Smooth muscle cell (in vitro differentiated cells): ENCODE measurements around the gene ACACA. TPM values are rescaled to one million over a fixed set of nuclear protein-coding genes. Genes with fewer than 3 reads are reported as not detected.
"Not testable (repeated sequence)": the region's sequence is repeated elsewhere in the genome, so short reads cannot be mapped to it uniquely, and the experiment has no call there.

ENCODE experiments used
- DNase-seq: peaks from one replicate; lab custom pipeline; 2025; ENCODE audit not compliant: unreplicated experiment; lab: John Stamatoyannopoulos, UW
- H2AFZ ChIP-seq: fragments of 200-600 bp; sonication (generic); 2 replicates; pipeline ENCODE4 v1.6.0; 2016; ENCODE audit warnings: antibody characterized with exemption, low read depth, mild to moderate bottlenecking
- H3F3A ChIP-seq: fragments of 200-600 bp; sonication (generic); 2 replicates; pipeline ENCODE4 v1.6.0; 2017; ENCODE audit warnings: antibody characterized with exemption, low read depth
- H3K27ac ChIP-seq: fragments of 200-600 bp; sonication (generic); 2 replicates; pipeline ENCODE4 v1.5.1; 2016; ENCODE audit warnings: low read depth, mild to moderate bottlenecking
- H3K27me3 ChIP-seq: fragments of 200-600 bp; sonication (generic); 2 replicates; pipeline ENCODE4 v1.6.1; 2016; ENCODE audit warnings: low read depth, mild to moderate bottlenecking
- H3K36me3 ChIP-seq: fragments of 200-600 bp; sonication (generic); 2 replicates; pipeline ENCODE4 v1.5.1; 2016; ENCODE audit warnings: low read depth
- H3K4me1 ChIP-seq: fragments of 200-600 bp; sonication (generic); 2 replicates; pipeline ENCODE4 v1.5.1; 2016; ENCODE audit warnings: low read depth
- H3K4me2 ChIP-seq: fragments of 200-600 bp; sonication (generic); 2 replicates; pipeline ENCODE4 v1.6.0; 2016; ENCODE audit warnings: mild to moderate bottlenecking
- H3K4me3 ChIP-seq: fragments of 200-600 bp; sonication (generic); 2 replicates; pipeline ENCODE4 v1.5.1; 2016; ENCODE audit warnings: mild to moderate bottlenecking
- H3K79me2 ChIP-seq: fragments of 200-600 bp; sonication (generic); 2 replicates; pipeline ENCODE4 v1.6.0; 2016; ENCODE audit warnings: low read depth, mild to moderate bottlenecking
- H3K9ac ChIP-seq: fragments of 200-600 bp; sonication (generic); 2 replicates; pipeline ENCODE4 v1.6.0; 2016; ENCODE audit warnings: low read depth
- H3K9me3 ChIP-seq: fragments of 200-600 bp; sonication (generic); replicated peaks from 2 replicates; pipeline ENCODE4 v1.5.1; 2016; ENCODE audit warnings: low read depth
- H4K20me1 ChIP-seq: fragments of 200-600 bp; sonication (generic); 2 replicates; pipeline ENCODE4 v1.6.0; 2016; ENCODE audit warnings: low read depth
- CTCF ChIP-seq: fragments of 200-600 bp; sonication (generic); IDR thresholded peaks from 2 replicates; pipeline ENCODE4 v1.5.1; 2017; ENCODE audit warnings: borderline replicate concordance, mild to moderate bottlenecking, antibody characterized with exemption; ENCODE audit not compliant: insufficient read depth, poor library complexity, severe bottlenecking
- WGBS: methylation state at CpG from one replicate; pipeline ENCODE4 v1.1.7; 2016; ENCODE audit warnings: low lambda C conversion rate; 5-methylcytosine and 5-hydroxymethylcytosine counted together
- polyA plus RNA-seq: library from polyadenylated mRNA; unstranded; fragments of >200 nt; fragmentation: Nextera tagmentation; extraction: Ambion mirVana; gene quantifications from 2 replicates; pipeline ENCODE4 v1.2.1, GENCODE V29; 2016
- total RNA-seq: library from RNA; depleted of rRNA; stranded (reverse); fragments of >200 nt; gene quantifications from 2 replicates; pipeline ENCODE4 v1.2.3, GENCODE V29; 2014

Gene ACACA
- total and polyA plus RNA-seq, 2 experiments from 2014 or later, result 16.4 to 33.9 TPM

GRCh38 chr17:37081287-37081686 is 325.3 kb downstream of the ACACA start:
- Histone ChIP-seq H3K4me3 (no peak overlapping the region), H3K4me1 (peaks cover 4% of the 10 kb centered on the region), H3K9me3 (no peaks in the 10 kb centered on the region), H3K9ac (no peak overlapping the region), H2AFZ (no peak overlapping the region), H3K27me3 (no peaks in the 10 kb centered on the region), H3F3A (no peaks in the 10 kb centered on the region), H4K20me1 (no peaks in the 10 kb centered on the region), H3K4me2 (no peak overlapping the region), H3K79me2 (no peaks in the 10 kb centered on the region), H3K27ac (peak overlapping the region; percentile 31), H3K36me3 (no peaks in the 10 kb centered on the region)
- WGBS, result 51% methylated on average over 5 of the region's 5 CpGs
- DNase-seq, result no peak
- TF ChIP-seq CTCF, result no peak

- Histone ChIP-seq H3K4me3 (no peak overlapping the region), H3K79me2 (no peaks in the 10 kb centered on the region), H3K27me3 (no peaks in the 10 kb centered on the region), H3K27ac (no peak overlapping the region), H3F3A (no peaks in the 10 kb centered on the region), H3K36me3 (no peaks in the 10 kb centered on the region), H4K20me1 (no peaks in the 10 kb centered on the region), H3K9ac (no peak overlapping the region), H2AFZ (no peak overlapping the region), H3K4me2 (no peak overlapping the region), H3K9me3 (no peaks in the 10 kb centered on the region), H3K4me1 (peaks cover 4% of the 10 kb centered on the region)
- no peak for TF ChIP-seq CTCF
- no peak for DNase-seq
- 73% methylated on average over 1 of the region's 1 CpG for WGBS
Measured at GRCh38 chr17:37079735-37080134, 326.9 kb downstream of the ACACA start.

- Histone ChIP-seq H3K9me3 (no peaks in the 10 kb centered on the region), H3F3A (no peaks in the 10 kb centered on the region), H3K4me1 (peaks cover 4% of the 10 kb centered on the region), H3K36me3 (no peaks in the 10 kb centered on the region), H3K27me3 (no peaks in the 10 kb centered on the region), H3K4me2 (no peak overlapping the region), H3K4me3 (no peak overlapping the region), H4K20me1 (no peaks in the 10 kb centered on the region), H3K27ac (no peak overlapping the region), H3K79me2 (no peaks in the 10 kb centered on the region), H3K9ac (no peak overlapping the region), H2AFZ (no peak overlapping the region)
- DNase-seq, result no peak
- TF ChIP-seq CTCF, result no peak
- WGBS, result 100% methylated on average over 2 of the region's 2 CpGs
Measured at GRCh38 chr17:37079065-37079708, 327.4 kb downstream of the ACACA start.

GRCh38 chr17:37073464-37073863 is 333.2 kb downstream of the ACACA start:
- not testable (repeated sequence) for H3K27me3 ChIP-seq, H3K9me3 ChIP-seq, H3K36me3 ChIP-seq, H3F3A ChIP-seq, H2AFZ ChIP-seq, H3K4me1 ChIP-seq, H3K4me2 ChIP-seq, H3K9ac ChIP-seq, H3K27ac ChIP-seq, H3K79me2 ChIP-seq, H4K20me1 ChIP-seq, H3K4me3 ChIP-seq, DNase-seq
- 93% methylated on average over 3 of the region's 3 CpGs for WGBS
